Peyer's patch (tissue), 4 donors: ENCODE results near the gene TAGLN3. TPM values are rescaled to one million over a fixed set of nuclear protein-coding genes. Genes with fewer than 3 reads are reported as not detected.

ENCODE experiments used
- DNase-seq, 3 donors: peaks; one replicate each; pipeline ENCODE4 v3.0.0-alpha.2; 2017 to 2019
- H3K27ac ChIP-seq, 4 donors: fragments of 200-600 bp; sonication (generic); one replicate each; pipeline ENCODE4 v1.5.1; 2016 to 2019
- H3K27me3 ChIP-seq, 2 donors: fragments of 200-600 bp; sonication (generic); one replicate each; pipeline ENCODE4 v1.5.1; 2019
- H3K36me3 ChIP-seq, 3 donors: fragments of 200-600 bp; sonication (generic); one replicate each; pipeline ENCODE4 v1.5.1; 2016 to 2019
- H3K4me1 ChIP-seq, 4 donors: fragments of 200-600 bp; sonication (generic); one replicate each; pipeline ENCODE4 v1.5.1; 2016 to 2019
- H3K4me3 ChIP-seq, 4 donors: fragments of 200-600 bp; sonication (generic); 1 replicate in 3 of 4; 2 replicates in 1 of 4; pipeline ENCODE4 v1.5.1; 2016 to 2019; ENCODE audit warnings: mild to moderate bottlenecking in 1 of 4
- H3K9me3 ChIP-seq, 4 donors: fragments of 200-600 bp; sonication (generic); one replicate each; pipeline ENCODE4 v1.5.1; 2016 to 2019; ENCODE audit warnings: mild to moderate bottlenecking in 1 of 4
- POLR2A ChIP-seq, 2 donors: fragments of 450-650 bp; IDR thresholded peaks; one replicate each; pipeline ENCODE4 v1.5.1; 2017; ENCODE audit warnings: antibody characterized with exemption in 2 of 2, mild to moderate bottlenecking in 2 of 2, moderate library complexity in 2 of 2
- total RNA-seq, 4 donors: library from RNA; depleted of rRNA; stranded (reverse); fragments of >200 nt; gene quantifications; one replicate each; pipeline ENCODE4 v1.1.0, GENCODE V29; 2016
- TF ChIP-seq, protein P1 (sequence below), 6 experiments: fragments of 450-650 bp in 4 of 6; fragments of 200-600 bp in 2 of 6; sonication (generic) in 1 of 6; IDR thresholded peaks; one replicate each; pipeline ENCODE4 v1.5.1; 2017 to 2019; ENCODE audit warnings: antibody characterized with exemption in 6 of 6, mild to moderate bottlenecking in 3 of 6, moderate library complexity in 1 of 6

Gene TAGLN3
- total RNA-seq, 4 donors from 2014 or later = 1.1 TPM; not detected in 3

DNA sequence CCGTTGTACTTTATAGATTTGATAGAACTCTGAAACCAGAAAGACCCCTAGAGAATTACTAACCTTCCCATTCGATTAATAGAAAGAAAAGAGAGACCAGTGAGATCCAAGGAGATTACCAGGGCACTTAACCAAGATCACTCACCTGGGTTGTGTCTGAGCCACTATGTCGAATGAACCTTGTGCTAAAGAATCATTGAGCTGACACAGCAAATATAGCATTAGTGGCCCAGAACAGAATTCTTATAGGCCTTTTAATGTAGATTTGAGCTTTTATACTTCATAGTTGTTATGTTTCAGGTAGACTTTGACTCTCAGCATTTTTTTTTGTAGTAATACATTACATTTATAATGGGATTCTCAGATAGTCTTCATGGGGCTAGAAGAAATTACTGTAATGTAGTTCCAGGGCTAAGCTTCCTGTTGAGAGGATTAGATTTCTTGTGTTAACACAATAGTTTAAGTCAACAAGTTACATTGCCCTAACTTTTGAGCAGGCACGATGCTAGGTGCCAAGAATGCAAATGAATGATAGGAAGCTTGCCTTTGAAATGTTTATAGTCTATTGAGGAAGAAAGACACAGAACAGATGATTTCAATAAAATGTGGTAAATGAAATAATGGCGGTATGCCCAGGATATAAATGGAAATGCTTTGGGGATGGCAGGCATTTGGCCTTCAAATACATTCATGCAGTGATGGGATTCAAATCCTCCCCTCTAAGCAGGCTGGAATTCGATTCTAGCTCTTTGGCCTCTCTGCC is 44.3 kb upstream of the TAGLN3 start:
- TF ChIP-seq, protein P1, sequence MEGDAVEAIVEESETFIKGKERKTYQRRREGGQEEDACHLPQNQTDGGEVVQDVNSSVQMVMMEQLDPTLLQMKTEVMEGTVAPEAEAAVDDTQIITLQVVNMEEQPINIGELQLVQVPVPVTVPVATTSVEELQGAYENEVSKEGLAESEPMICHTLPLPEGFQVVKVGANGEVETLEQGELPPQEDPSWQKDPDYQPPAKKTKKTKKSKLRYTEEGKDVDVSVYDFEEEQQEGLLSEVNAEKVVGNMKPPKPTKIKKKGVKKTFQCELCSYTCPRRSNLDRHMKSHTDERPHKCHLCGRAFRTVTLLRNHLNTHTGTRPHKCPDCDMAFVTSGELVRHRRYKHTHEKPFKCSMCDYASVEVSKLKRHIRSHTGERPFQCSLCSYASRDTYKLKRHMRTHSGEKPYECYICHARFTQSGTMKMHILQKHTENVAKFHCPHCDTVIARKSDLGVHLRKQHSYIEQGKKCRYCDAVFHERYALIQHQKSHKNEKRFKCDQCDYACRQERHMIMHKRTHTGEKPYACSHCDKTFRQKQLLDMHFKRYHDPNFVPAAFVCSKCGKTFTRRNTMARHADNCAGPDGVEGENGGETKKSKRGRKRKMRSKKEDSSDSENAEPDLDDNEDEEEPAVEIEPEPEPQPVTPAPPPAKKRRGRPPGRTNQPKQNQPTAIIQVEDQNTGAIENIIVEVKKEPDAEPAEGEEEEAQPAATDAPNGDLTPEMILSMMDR (IDR thresholded peaks at IDR 0.05) = no peak
- TF ChIP-seq POLR2A (IDR thresholded peaks at IDR 0.05) = no peak
- no peaks in the 10 kb centered on the region for H3K36me3 ChIP-seq
- no peak overlapping the region for H3K4me3 ChIP-seq
- no peak for DNase-seq
- H3K27me3 ChIP-seq = no peaks in the 10 kb centered on the region
- no peak overlapping the region for H3K27ac ChIP-seq
- no peaks in the 10 kb centered on the region for H3K4me1 ChIP-seq
- H3K9me3 ChIP-seq = no peaks in the 10 kb centered on the region

DNA sequence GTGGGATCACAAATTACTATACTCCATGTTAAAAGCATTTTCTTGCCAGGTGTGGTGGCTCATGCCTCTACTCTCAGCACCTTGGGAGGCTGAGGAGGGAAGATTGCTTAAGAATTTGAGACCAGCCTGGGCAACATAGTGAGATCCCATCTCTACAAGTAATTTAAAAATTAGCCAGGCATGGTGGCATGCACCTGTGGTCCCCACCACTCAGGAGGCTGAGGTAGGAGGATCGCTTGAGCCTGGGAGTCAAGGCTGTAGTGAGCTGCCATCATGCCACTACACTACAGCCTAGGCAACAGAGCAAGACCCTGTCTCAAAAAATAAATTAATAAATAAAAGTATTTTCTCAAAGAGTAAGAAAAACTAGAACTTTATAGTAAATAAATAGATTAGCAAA is 42.8 kb upstream of the TAGLN3 start:
- H3K27ac ChIP-seq = no peak overlapping the region
- H3K36me3 ChIP-seq = no peaks in the 10 kb centered on the region
- no peaks in the 10 kb centered on the region for H3K9me3 ChIP-seq
- DNase-seq = no peak
- H3K27me3 ChIP-seq = no peaks in the 10 kb centered on the region
- no peak for TF ChIP-seq POLR2A (IDR thresholded peaks at IDR 0.05)
- TF ChIP-seq, protein P1 (IDR thresholded peaks at IDR 0.05) = no peak
- no peaks in the 10 kb centered on the region for H3K4me1 ChIP-seq
- H3K4me3 ChIP-seq = no peak overlapping the region

DNA sequence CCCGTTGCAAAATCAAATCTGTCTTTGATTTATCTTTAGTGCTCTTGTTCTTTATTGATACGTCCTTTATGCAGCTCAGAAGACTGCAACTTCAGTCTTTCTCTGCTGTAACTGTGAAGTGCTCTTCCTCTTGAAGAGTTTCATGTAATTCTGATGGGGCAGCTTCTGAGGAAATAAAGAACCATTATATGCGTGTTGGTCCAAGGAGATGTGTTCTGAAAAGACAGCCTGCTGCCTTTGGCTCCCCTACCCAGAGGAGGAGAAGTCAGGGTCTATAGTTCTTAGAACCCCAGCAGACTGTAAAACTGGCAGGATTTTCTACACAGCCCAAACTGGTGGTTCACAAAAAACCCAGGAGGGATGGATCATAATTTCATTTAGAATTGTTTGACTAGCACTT is 42.3 kb upstream of the TAGLN3 start:
- no peak overlapping the region for H3K27ac ChIP-seq
- no peaks in the 10 kb centered on the region for H3K9me3 ChIP-seq
- no peak overlapping the region for H3K4me3 ChIP-seq
- no peaks in the 10 kb centered on the region for H3K27me3 ChIP-seq
- no peak for TF ChIP-seq POLR2A (IDR thresholded peaks at IDR 0.05)
- TF ChIP-seq, protein P1 (IDR thresholded peaks at IDR 0.05) = no peak
- DNase-seq = no peak
- no peaks in the 10 kb centered on the region for H3K4me1 ChIP-seq
- no peaks in the 10 kb centered on the region for H3K36me3 ChIP-seq

DNA sequence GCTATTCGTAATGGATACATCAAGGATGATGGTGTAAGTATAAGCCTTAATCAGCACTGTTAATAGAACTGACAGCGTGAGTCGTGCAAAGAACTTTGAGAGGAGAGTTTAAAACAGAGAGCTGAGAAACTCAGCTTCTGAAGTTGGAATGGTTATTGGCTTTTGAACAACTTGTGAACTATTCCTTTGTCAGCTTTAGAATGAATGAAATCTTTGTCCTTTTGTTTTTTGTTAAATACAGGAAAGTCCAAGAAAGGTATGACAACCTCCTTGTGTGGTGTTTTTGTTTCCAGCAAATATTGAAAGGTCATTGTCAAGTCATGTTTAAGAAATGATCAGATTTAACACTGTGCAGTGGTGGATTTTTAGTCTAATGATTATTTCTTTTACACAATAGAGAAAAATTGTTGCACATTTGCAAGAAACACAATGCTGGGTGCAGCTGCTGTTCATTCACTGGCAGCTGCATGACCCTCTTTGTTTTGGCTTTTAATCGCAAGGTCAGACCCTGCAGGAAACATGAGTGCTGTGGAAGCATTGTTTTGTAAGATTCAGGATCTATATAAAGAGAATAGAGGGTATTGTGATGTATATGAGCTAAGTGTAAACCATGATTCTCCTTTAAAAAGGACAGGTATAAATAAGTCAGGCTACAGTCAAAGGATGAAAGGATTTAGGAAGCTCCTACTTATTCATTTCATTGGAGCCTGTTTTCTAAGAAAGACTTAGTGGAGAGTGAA is 41.6 kb upstream of the TAGLN3 start:
- H3K4me1 ChIP-seq = no peaks in the 10 kb centered on the region
- no peak overlapping the region for H3K27ac ChIP-seq
- H3K27me3 ChIP-seq = no peaks in the 10 kb centered on the region
- no peak overlapping the region for H3K4me3 ChIP-seq
- no peaks in the 10 kb centered on the region for H3K36me3 ChIP-seq
- H3K9me3 ChIP-seq = no peaks in the 10 kb centered on the region
- no peak for DNase-seq
- TF ChIP-seq, protein P1 (IDR thresholded peaks at IDR 0.05) = no peak
- TF ChIP-seq POLR2A (IDR thresholded peaks at IDR 0.05) = no peak

DNA sequence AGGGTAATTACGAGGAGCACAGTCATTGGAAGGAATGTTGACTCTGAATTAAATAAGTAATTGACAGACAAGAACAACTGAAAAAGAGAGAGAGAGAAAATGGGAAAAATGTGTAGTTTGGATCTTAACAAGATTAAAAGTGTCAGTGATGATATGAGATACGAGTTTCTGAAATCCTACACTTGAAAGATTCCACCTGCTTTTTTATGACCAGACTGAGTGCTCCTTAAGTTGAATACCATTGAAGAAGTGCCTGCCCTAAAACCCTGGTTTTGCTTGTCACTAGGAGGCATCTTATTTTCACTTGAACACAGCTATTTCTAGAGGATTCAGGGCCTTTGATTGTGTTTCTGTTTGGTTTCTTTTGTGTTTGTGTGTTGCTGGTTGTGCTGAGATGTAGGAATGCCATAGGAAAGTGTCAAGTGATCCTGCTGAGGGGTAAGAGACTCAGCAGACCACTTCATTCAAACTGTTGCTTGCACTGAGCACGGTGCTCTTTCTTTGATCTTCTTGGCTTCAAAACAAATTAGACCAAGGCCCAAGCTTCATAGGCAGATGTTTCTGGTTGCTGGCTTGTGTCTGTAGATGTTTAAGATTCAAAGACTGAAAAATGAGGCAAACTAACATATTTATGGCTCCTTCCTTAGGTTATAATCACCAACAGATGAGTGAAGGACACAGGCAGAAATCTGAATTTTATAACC is 37.1 kb upstream of the TAGLN3 start:
- TF ChIP-seq POLR2A (IDR thresholded peaks at IDR 0.05) = no peak
- TF ChIP-seq, protein P1 (IDR thresholded peaks at IDR 0.05) = no peak
- H3K27ac ChIP-seq = no peak overlapping the region
- H3K4me3 ChIP-seq = no peak overlapping the region
- H3K36me3 ChIP-seq = no peaks in the 10 kb centered on the region
- H3K4me1 ChIP-seq = no peaks in the 10 kb centered on the region
- DNase-seq = no peak
- H3K9me3 ChIP-seq = no peaks in the 10 kb centered on the region
- H3K27me3 ChIP-seq = no peaks in the 10 kb centered on the region
